NCI-H2081 (cell line): ENCODE measurements around the gene ADGRL3.
A peak's percentile ranks its signal among the peaks of the same experiment; 100 is the strongest.
"Not testable (repeated sequence)": the region's sequence is repeated elsewhere in the genome, so short reads cannot be mapped to it uniquely, and the experiment has no call there.

Source experiments
- DNase-seq, 2 experiments: peaks; one replicate each; lab custom pipeline; 2025; lab: John Stamatoyannopoulos, UW

ADGRL3 gene

DNA sequence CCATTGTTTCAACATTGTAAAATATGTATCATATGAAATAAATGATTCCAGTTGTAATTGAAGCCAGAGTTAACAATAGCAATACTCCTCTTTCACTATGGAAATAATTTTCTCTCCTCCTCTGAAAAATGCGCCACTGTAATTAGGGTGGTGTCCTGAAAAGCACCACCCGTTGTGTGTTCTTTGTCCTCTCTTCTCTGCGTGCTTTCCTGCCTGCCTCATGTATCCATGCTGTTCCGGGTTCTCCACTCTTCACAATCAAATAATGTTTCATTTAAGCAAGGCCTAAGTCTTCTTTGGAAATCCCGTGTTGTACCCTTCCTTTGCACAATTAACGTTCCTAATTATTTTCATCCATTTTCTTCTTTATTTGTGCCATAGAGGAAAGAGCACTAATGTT lies 293.3 kb downstream of the ADGRL3 start:
- peak; percentile 66 to 90 for DNase-seq

DNA sequence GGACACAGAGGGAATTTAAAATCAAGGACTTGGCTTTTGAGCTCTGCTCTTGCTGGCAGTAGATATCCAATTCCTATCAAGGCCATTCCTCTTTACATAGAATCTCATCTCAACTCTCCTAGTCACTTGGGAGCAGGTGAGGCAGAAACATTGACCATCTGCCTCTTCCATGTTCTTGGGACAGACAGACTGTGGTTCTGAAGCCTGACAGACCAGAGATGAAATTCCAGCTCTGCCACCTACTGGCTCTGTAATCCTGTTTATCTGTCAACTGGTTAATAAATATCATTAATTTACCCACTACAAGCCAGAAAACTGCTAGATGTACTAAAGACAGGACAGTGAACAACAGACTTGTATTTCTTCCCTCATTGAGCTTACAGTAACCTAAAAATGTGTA lies 300.8 kb downstream of the ADGRL3 start:
- peak in 1 of 2 experiments; percentile 24 for DNase-seq

GRCh38 chr4:61501812-61502211 lies 301.7 kb downstream of the ADGRL3 start:
- no peak for DNase-seq

- DNase-seq = no peak
Measured at GRCh38 chr4:61505773-61506685, 305.9 kb downstream of the ADGRL3 start.

- DNase-seq = no peak
Measured at GRCh38 chr4:61507091-61507490, 307.0 kb downstream of the ADGRL3 start.

DNA sequence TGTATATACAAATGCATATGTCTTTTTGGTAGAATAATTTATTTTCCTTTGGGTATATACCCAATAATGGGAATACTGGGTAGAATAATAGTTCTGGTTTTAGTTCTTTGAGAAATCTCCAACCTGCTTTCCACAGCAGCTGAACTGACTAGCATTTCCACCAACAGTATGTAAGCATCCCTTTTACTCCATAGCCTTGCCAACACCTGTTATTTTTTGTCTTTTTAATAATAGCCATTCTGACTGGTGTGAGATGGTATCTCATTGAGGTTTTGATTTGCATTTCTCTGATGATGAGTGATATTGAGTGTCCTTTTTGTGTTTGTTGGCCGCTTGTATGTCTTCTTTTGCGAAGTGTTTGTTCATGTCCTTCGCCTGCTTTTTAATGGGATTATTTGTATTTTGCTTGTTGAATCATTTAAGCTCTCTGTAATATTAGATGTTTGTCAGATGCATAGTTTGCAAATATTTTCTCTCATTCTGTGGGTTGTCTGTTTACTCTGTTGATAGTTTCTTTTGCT lies 309.7 kb downstream of the ADGRL3 start:
- DNase-seq = not testable (repeated sequence)

GRCh38 chr4:61511716-61512488 lies 311.8 kb downstream of the ADGRL3 start:
- DNase-seq = no peak

GRCh38 chr4:61514991-61515390 lies 314.9 kb downstream of the ADGRL3 start:
- no peak for DNase-seq

- no peak for DNase-seq
Measured at GRCh38 chr4:61517144-61517543, 317.0 kb downstream of the ADGRL3 start.

GRCh38 chr4:61520166-61520565 lies 320.0 kb downstream of the ADGRL3 start:
- no peak for DNase-seq

DNA sequence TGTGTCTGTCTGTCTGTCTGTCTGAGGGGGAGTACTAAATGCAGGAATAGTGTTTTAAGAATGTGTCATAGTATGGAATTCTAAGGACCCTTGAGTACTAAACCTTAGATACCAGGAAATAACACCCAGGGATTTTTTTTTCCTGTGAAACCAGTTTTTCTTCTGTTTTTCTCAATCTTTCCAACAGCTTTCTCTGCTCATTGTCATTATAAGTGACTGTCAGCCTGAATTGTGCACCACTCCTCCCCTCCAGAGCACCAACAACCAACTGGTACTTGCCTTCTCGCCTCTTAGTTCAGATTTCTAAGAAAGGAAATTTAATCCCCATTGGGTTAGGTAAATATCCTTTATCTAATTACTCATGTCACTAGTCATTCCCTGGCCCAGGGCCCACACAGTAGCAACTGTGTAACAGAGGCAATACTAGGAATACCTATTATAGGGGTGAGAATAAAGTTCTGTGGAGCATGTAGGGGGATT lies 320.6 kb downstream of the ADGRL3 start:
- peak; percentile 2 to 28 for DNase-seq

DNA sequence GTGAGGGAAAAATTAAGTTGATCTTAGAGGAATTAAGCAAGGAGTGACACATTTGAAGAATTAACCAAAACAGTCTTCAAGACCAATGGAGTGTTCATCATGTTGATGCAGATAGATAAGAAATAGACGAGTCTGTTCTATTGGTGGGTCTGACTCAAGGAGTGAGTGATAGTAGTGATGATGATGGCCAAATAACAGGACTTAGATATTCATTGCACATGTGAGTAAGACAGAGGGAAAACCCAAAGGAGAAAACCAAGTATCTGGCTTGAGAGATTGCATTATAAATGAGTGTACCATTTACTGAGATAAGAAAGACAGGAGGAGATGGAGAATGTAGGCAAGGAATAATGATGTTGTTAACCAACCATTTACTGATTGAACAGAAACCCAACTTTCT lies 321.3 kb downstream of the ADGRL3 start:
- no peak for DNase-seq

DNA sequence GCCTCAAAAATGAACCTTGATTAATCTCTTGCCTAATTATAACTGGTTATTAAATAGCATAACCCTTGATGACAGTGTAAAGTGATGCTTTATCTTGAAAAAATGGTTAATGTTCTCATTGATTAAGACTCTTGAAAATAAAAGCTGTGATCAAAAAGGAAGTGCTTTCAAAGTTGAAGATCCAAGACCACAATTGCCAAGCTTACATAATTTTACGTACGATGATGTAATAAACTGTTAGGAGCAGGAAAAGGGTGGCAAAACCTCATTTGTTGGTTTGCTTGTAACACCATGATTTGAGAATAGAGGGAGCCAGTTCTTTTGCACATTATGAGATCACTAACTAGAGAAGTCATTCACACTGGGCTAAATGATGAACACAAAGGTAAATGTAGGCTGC lies 322.2 kb downstream of the ADGRL3 start:
- DNase-seq = no peak

GRCh38 chr4:61527888-61528287 lies 327.8 kb downstream of the ADGRL3 start:
- no peak for DNase-seq

- DNase-seq = no peak
Measured at GRCh38 chr4:61528595-61528994, 328.5 kb downstream of the ADGRL3 start.

DNA sequence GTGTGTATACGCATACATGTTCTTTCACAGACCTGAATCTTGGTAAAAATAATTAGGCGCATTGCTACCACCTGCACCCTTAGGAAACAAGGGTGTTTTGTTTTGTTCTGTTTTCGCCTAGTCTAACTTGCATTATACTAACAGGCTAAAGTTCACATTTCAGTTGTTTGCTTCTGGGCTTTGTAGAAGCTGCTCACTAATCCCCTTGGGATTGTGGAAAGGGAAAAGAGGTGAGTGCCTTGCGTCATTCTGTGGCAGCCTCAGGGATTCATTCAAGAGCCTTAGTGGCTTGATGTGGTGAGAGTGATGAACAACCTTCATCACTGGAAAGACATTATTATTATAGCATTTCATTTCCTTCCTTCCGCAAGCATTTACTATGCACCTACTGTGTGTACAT lies 331.1 kb downstream of the ADGRL3 start:
- DNase-seq = no peak

GRCh38 chr4:61532336-61533000 lies 332.3 kb downstream of the ADGRL3 start:
- DNase-seq = no peak

DNA sequence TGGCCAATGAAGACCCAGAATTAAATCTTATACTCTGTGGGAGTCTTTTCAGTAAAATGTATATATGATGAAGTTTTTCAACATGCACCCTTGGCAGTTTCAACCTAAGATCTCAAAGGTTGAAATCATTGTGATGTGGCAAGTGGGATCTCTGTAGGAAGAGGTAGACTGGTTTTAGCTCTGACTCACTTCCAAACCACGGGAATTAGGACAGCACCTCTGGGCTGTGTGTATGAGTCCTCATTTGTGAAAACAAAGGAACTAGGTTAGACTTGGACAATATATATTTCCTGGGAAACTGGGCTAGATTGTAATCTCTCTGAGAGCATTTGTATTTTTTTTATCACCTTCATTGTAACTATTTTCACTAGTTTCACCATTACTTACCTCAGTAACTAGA lies 333.0 kb downstream of the ADGRL3 start:
- no peak for DNase-seq

DNA sequence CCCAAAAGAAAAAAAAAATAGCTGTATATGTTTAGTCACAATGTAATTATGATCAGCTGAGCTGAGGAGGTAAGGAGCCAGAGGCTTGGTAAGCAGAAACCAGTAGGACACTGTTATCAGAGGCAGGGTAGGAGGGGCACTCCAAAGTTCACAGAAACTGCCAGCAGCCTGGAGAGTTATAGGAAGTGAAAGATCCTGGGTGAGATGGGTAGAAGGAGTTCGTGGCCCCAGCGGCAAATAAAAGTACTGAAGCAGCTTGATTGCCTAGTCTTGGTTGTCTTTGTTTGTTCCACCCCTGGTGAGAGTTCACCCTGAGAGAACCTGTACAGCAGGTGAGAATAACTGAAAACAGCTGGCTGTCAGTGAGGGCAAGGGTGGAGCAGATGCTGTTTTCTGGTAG lies 340.8 kb downstream of the ADGRL3 start:
- peak; percentile 47 to 75 for DNase-seq

DNA sequence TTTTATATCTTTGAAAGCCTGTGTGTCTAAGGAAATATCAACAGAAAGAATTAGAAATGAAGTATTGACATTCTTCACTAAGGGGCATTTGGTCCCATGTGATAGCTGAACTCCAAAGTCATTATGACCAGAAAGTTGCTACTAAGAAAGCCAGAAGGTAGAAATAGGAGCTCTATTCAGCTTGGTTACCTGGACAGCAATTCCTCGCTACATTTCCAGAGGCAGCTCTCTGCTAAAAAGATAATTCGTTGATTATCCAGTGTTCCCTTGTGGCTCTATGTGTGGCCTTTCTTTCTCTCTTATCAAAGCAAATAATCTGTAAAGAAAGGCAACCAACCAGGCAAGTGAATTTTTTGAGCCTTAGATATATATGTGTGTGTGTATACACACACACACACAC lies 341.3 kb downstream of the ADGRL3 start:
- DNase-seq = no peak

- no peak for DNase-seq
Measured at GRCh38 chr4:61543976-61544375, 343.9 kb downstream of the ADGRL3 start.

- no peak for DNase-seq
Measured at GRCh38 chr4:61545902-61546480, 345.9 kb downstream of the ADGRL3 start.
